ENCODE results near the gene DISP3. TPM values are rescaled to one million over a fixed set of nuclear protein-coding genes. Genes with fewer than 3 reads are reported as not detected.

The DISP3 gene
- total RNA-seq, 2 experiments from 2014 or later = 0.97 to 1.7 TPM

DNA sequence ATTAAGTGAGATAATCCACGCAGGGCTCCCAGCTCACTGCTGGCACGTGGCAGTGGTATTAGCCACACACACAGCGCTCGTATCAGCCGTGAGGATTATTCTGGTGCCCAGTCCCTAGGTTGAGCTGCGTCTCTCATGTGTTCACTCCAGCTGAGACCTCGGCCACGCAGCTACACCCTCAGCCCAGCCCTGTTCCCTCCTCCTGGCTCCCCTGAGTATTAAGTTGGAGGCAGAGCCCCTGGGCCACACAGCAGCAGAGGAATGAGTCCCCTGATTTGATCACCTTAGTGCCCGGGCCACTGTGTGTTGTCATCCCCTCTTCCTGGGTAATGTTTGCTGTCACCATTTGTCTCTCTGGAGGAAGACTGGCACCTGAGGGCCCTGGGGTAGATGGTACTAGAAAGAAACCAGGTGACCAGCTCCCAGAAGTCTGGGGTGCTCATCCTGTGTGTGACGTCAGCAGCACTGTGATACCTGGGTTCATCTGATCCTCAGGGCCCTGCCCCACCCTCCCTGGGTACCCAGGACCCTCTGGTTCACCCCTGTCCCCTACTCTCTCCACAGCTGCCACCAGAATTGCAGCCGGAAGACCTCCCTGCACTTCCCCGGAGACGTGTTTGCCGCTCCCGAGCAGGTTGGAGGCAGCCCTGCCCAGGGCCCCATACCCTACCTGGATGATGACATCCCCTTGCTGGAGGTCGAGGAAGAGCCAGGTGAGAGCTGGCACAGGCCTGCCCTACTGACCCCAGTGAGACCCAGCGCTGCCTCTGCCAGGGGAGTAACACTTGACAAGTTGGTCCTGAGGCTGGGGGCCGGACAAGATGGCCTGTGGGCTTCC lies 40.1 kb downstream of the DISP3 start:
- no peaks in the 10 kb centered on the region for H3K36me3 ChIP-seq (ENCODE audit: insufficient read depth, low read length)
- H3K27ac ChIP-seq (ENCODE audit: low read depth, low read length, poor library complexity, severe bottlenecking) = no peak overlapping the region
- H3K9me2 ChIP-seq (ENCODE audit: insufficient read depth, low read length) = no peaks in the 10 kb centered on the region
- BruUV-seq (replicated peaks) = no TSS peak
- CTCF ChIA-PET (ENCODE audit: unreplicated experiment) = interaction anchor here (0.6 kb wide), 1 partner anchor 249 kb away, joined by 3 read pairs; no protein-coding TSS in a partner anchor
- no peaks in the 10 kb centered on the region for H3K9me3 ChIP-seq (ENCODE audit: low read length)
- H3K79me2 ChIP-seq (ENCODE audit: insufficient read depth, low read depth, low read length) = no peaks in the 10 kb centered on the region
- H3K4me2 ChIP-seq (ENCODE audit: low read length) = no peak overlapping the region
- no peak for DNase-seq (ENCODE audit: low spot score)
- POLR2A ChIA-PET = no interaction called here
- intact Hi-C loops (cut with micrococcal nuclease; ENCODE audit: unreplicated experiment) = no loop called here
- no peak overlapping the region for H2AFZ ChIP-seq (ENCODE audit: low read length)
- TF ChIP-seq EZH2phosphoT487 (IDR thresholded peaks at IDR 0.05; ENCODE audit: borderline replicate concordance, low read depth, low read length) = no peak
- TF ChIP-seq, protein P1, sequence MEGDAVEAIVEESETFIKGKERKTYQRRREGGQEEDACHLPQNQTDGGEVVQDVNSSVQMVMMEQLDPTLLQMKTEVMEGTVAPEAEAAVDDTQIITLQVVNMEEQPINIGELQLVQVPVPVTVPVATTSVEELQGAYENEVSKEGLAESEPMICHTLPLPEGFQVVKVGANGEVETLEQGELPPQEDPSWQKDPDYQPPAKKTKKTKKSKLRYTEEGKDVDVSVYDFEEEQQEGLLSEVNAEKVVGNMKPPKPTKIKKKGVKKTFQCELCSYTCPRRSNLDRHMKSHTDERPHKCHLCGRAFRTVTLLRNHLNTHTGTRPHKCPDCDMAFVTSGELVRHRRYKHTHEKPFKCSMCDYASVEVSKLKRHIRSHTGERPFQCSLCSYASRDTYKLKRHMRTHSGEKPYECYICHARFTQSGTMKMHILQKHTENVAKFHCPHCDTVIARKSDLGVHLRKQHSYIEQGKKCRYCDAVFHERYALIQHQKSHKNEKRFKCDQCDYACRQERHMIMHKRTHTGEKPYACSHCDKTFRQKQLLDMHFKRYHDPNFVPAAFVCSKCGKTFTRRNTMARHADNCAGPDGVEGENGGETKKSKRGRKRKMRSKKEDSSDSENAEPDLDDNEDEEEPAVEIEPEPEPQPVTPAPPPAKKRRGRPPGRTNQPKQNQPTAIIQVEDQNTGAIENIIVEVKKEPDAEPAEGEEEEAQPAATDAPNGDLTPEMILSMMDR (conservative IDR thresholded peaks at IDR 0.05; ENCODE audit: low read length) = no peak
- H3K4me1 ChIP-seq (ENCODE audit: insufficient read depth, low read length, poor library complexity, severe bottlenecking) = no peaks in the 10 kb centered on the region
- H3K4me3 ChIP-seq (ENCODE audit: low read depth, low read length, poor library complexity, severe bottlenecking) = no peak overlapping the region
- H4K20me1 ChIP-seq (ENCODE audit: insufficient read depth, low read length) = no peaks in the 10 kb centered on the region

DNA sequence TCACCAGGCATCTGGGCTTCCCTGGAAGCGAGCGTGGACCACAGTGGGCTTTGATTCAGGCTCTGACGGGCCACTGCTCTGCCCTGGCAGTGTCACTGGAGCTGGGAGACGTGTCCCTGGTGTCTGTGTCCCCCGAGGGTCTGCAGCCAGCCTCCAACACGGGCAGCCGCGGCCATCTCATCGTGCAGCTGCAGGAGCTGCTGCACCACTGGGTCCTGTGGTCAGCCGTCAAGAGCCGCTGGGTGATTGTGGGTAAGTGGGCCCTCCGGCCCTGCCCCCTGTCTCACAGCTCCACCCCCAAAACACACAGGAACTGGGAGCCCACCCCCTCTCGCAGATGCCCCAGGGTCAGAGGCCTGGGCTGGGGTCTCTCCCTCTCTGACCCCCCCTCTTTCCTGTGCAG lies 40.7 kb downstream of the DISP3 start:
- intact Hi-C loops (cut with micrococcal nuclease; ENCODE audit: unreplicated experiment) = no loop called here
- CTCF ChIA-PET (ENCODE audit: unreplicated experiment) = interaction anchor here (0.6 kb wide), 1 partner anchor 248 kb away, joined by 3 read pairs; no protein-coding TSS in a partner anchor

More for the DNA sequence above, 40.7 kb downstream of the DISP3 start:
- Histone ChIP-seq H2AFZ (ENCODE audit: low read length) (no peak overlapping the region), H3K9me3 (ENCODE audit: low read length) (no peaks in the 10 kb centered on the region), H3K4me3 (ENCODE audit: low read depth, low read length, poor library complexity, severe bottlenecking) (no peak overlapping the region), H3K36me3 (ENCODE audit: insufficient read depth, low read length) (no peaks in the 10 kb centered on the region), H3K9me2 (ENCODE audit: insufficient read depth, low read length) (no peaks in the 10 kb centered on the region), H3K4me1 (ENCODE audit: insufficient read depth, low read length, poor library complexity, severe bottlenecking) (no peaks in the 10 kb centered on the region), H4K20me1 (ENCODE audit: insufficient read depth, low read length) (no peaks in the 10 kb centered on the region), H3K4me2 (ENCODE audit: low read length) (no peak overlapping the region), H3K79me2 (ENCODE audit: insufficient read depth, low read depth, low read length) (no peaks in the 10 kb centered on the region), H3K27ac (ENCODE audit: low read depth, low read length, poor library complexity, severe bottlenecking) (no peak overlapping the region)
- BruUV-seq (replicated peaks) = no TSS peak
- POLR2A ChIA-PET = interaction anchor here (0.6 kb wide), 1 partner anchor 223 kb away, joined by 5 read pairs; no protein-coding TSS in a partner anchor
- no peak for DNase-seq (ENCODE audit: low spot score)
- no peak for TF ChIP-seq EZH2phosphoT487 (IDR thresholded peaks at IDR 0.05; ENCODE audit: borderline replicate concordance, low read depth, low read length)
- TF ChIP-seq, protein P1 (conservative IDR thresholded peaks at IDR 0.05; ENCODE audit: low read length) = no peak
